ENCODE measurements around the gene PRPH.

GRCh38 chr12:49260166-49260565 is 34.8 kb upstream of the PRPH start:
- TF ChIP-seq CTCF (conservative IDR thresholded peaks at IDR 0.05; ENCODE audit: low read depth, low read length) (no peak), EZH2 (IDR thresholded peaks at IDR 0.05; ENCODE audit: borderline replicate concordance, low read depth, low read length, poor library complexity, severe bottlenecking) (no peak)

Data from A673 (cell line).